H1 (cell line): Measurements from ENCODE around the gene SMTN. TPM values are rescaled to one million over a fixed set of nuclear protein-coding genes. Genes with fewer than 3 reads are reported as not detected.

Experiments
- CTCF ChIA-PET: fragments of 300-600 bp; sonication (Branson Sonifier 250); formaldehyde crosslinking; loops from one replicate; lab custom pipeline; 2021; ENCODE audit not compliant: partially characterized antibody; lab: Charles Lee
- POLR2A ChIA-PET: fragments of 300-600 bp; sonication (Branson Sonifier 250); formaldehyde crosslinking; loops from one replicate; lab custom pipeline; 2021; ENCODE audit warnings: inconsistent platforms; ENCODE audit not compliant: partially characterized antibody; lab: Charles Lee
- DNase-seq, 2 experiments: peaks; one replicate each; pipeline versions ENCODE4 v3.0.0 to v3.0.0-alpha.2; 2010 to 2022; ENCODE audit warnings: low spot score in 2 of 2, low read depth in 1 of 2, mixed read lengths in 1 of 2
- FAIRE-seq: peaks from 2 replicates; lab custom pipeline; 2011; peaks lifted over from hg19 to GRCh38; lab: Jason Lieb, UNC
- H2AFZ ChIP-seq: 2 replicates; pipeline ENCODE4 v1.8.1; 2012; ENCODE audit warnings: low read length, inconsistent platforms
- H2AK5ac ChIP-seq: 2 replicates; pipeline ENCODE4 v1.6.1; 2013; ENCODE audit warnings: low read depth, low read length
- H2BK120ac ChIP-seq: replicated peaks from 2 replicates; pipeline ENCODE3; 2013; ENCODE audit warnings: low read depth, low read length, inconsistent platforms
- H2BK12ac ChIP-seq: 2 replicates; pipeline ENCODE4 v1.6.1; 2013; ENCODE audit warnings: low read depth, low read length
- H2BK15ac ChIP-seq: 2 replicates; pipeline ENCODE4 v1.6.1; 2013; ENCODE audit warnings: low read length
- H2BK20ac ChIP-seq: 2 replicates; pipeline ENCODE4 v1.6.1; 2013; ENCODE audit warnings: low read length
- H2BK5ac ChIP-seq: 2 replicates; pipeline ENCODE4 v1.6.1; 2013; ENCODE audit warnings: low read depth, low read length
- H3K14ac ChIP-seq: 2 replicates; pipeline ENCODE4 v1.6.1; 2013; ENCODE audit warnings: inconsistent platforms; ENCODE audit not compliant: insufficient read length
- H3K18ac ChIP-seq: 2 replicates; pipeline ENCODE4 v1.6.1; 2013; ENCODE audit warnings: low read length; ENCODE audit errors: extremely low read depth
- H3K23ac ChIP-seq: 2 replicates; pipeline ENCODE4 v1.6.1; 2013; ENCODE audit warnings: inconsistent platforms; ENCODE audit not compliant: insufficient read length
- H3K23me2 ChIP-seq: 2 replicates; pipeline ENCODE4 v1.6.1; 2013; ENCODE audit warnings: low read depth, low read length
- H3K27ac ChIP-seq: 2 replicates; pipeline ENCODE4 v1.6.1; 2011; ENCODE audit warnings: low read depth, low read length, inconsistent platforms
- H3K27me3 ChIP-seq, 4 experiments: replicated peaks in 1 of 4; 1 replicate in 1 of 4; 2 replicates in 3 of 4; pipeline versions ENCODE4 v1.6.1 to v1.8.1; 2011 to 2013; ENCODE audit warnings: low read length in 3 of 4, mild to moderate bottlenecking in 3 of 4, inconsistent platforms in 2 of 4, mixed read lengths in 2 of 4, moderate library complexity in 1 of 4; ENCODE audit not compliant: control insufficient read depth in 3 of 4, insufficient read depth in 3 of 4; ENCODE audit errors: extremely low read depth in 1 of 4
- H3K36me3 ChIP-seq, 4 experiments: 2 replicates each; pipeline versions ENCODE4 v1.6.1 to v1.8.1; 2011 to 2013; ENCODE audit warnings: mild to moderate bottlenecking in 4 of 4, low read length in 3 of 4, moderate library complexity in 2 of 4, control low read depth in 1 of 4, inconsistent platforms in 1 of 4; ENCODE audit not compliant: insufficient read depth in 4 of 4, control insufficient read depth in 2 of 4
- H3K4ac ChIP-seq: replicated peaks from 2 replicates; pipeline ENCODE3; 2013; ENCODE audit warnings: low read length, low read depth, mixed read lengths, inconsistent platforms; ENCODE audit not compliant: insufficient read length
- H3K4me1 ChIP-seq, 4 experiments: replicated peaks in 1 of 4; 1 replicate in 1 of 4; 2 replicates in 3 of 4; pipeline versions ENCODE4 v1.6.1 to v1.8.1; 2011 to 2013; ENCODE audit warnings: low read length in 3 of 4, inconsistent platforms in 2 of 4, mixed read lengths in 1 of 4; ENCODE audit not compliant: insufficient read depth in 4 of 4, control insufficient read depth in 3 of 4
- H3K4me2 ChIP-seq, 2 experiments: 2 replicates each; pipeline versions ENCODE4 v1.6.1 to v1.8.1; 2011 to 2013; ENCODE audit warnings: low read depth in 2 of 2, low read length in 2 of 2, control low read depth in 1 of 2, inconsistent platforms in 1 of 2, mild to moderate bottlenecking in 1 of 2; ENCODE audit not compliant: insufficient read depth in 1 of 2
- H3K4me3 ChIP-seq, 4 experiments: fragments of 200-600, 300-600 bp in 1 of 4; sonication (generic), shearing (Covaris generic), sonication (Bioruptor Twin) in 1 of 4; 2 replicates each; pipeline versions ENCODE4 v1.5.1 to v1.8.1; 2011 to 2016; ENCODE audit warnings: low read length in 4 of 4, low read depth in 3 of 4, control low read depth in 2 of 4, inconsistent platforms in 2 of 4, mild to moderate bottlenecking in 2 of 4, mixed read lengths in 1 of 4, moderate library complexity in 1 of 4; ENCODE audit not compliant: insufficient read depth in 2 of 4; ENCODE audit errors: extremely low read depth in 1 of 4
- H3K56ac ChIP-seq: replicated peaks from 2 replicates; pipeline ENCODE3; 2013; ENCODE audit warnings: low read depth, mild to moderate bottlenecking, mixed read lengths, low read length, inconsistent platforms; ENCODE audit not compliant: insufficient read length
- H3K79me1 ChIP-seq: 2 replicates; pipeline ENCODE4 v1.6.1; 2013; ENCODE audit warnings: low read depth, low read length, control low read depth
- H3K79me2 ChIP-seq, 2 experiments: 2 replicates each; pipeline versions ENCODE4 v1.6.1 to v1.8.1; 2012 to 2013; ENCODE audit warnings: low read length in 2 of 2, mild to moderate bottlenecking in 2 of 2, inconsistent platforms in 1 of 2; ENCODE audit not compliant: insufficient read depth in 2 of 2, control insufficient read depth in 1 of 2
- H3K9ac ChIP-seq, 4 experiments: replicated peaks in 1 of 4; 1 replicate in 1 of 4; 2 replicates in 3 of 4; pipeline versions ENCODE4 v1.6.1 to v1.8.1; 2011 to 2013; ENCODE audit warnings: low read depth in 3 of 4, low read length in 3 of 4, control low read depth in 2 of 4, mild to moderate bottlenecking in 2 of 4, moderate library complexity in 2 of 4, inconsistent platforms in 1 of 4; ENCODE audit errors: extremely low read depth in 1 of 4
- H3K9me3 ChIP-seq, 2 experiments: 2 replicates each; pipeline versions ENCODE4 v1.6.1 to v1.8.1; 2012 to 2013; ENCODE audit warnings: mild to moderate bottlenecking in 2 of 2, moderate library complexity in 2 of 2, control low read depth in 1 of 2, inconsistent platforms in 1 of 2, low read depth in 1 of 2, low read length in 1 of 2, mixed read lengths in 1 of 2; ENCODE audit not compliant: insufficient read depth in 2 of 2
- H4K20me1 ChIP-seq, 2 experiments: replicated peaks in 1 of 2; 2 replicates each; pipeline versions ENCODE3 to v1.8.1; 2011 to 2013; ENCODE audit warnings: inconsistent platforms in 2 of 2, low read length in 2 of 2, mild to moderate bottlenecking in 1 of 2; ENCODE audit not compliant: insufficient read depth in 2 of 2, control insufficient read depth in 1 of 2
- H4K5ac ChIP-seq: 2 replicates; pipeline ENCODE4 v1.6.1; 2013; ENCODE audit warnings: low read length, low read depth, mixed read lengths, inconsistent platforms; ENCODE audit not compliant: insufficient read length
- H4K8ac ChIP-seq: 2 replicates; pipeline ENCODE4 v1.8.0; 2013; ENCODE audit warnings: mild to moderate bottlenecking, moderate library complexity, low read length, inconsistent platforms; ENCODE audit not compliant: insufficient read depth; ENCODE audit errors: extremely low read depth
- H4K91ac ChIP-seq: replicated peaks from 2 replicates; pipeline ENCODE3; 2013; ENCODE audit warnings: low read length, mixed read lengths, inconsistent platforms; ENCODE audit not compliant: insufficient read length
- ATF2 ChIP-seq: IDR thresholded peaks from 2 replicates; pipeline ENCODE4 v1.6.1; 2012; ENCODE audit warnings: low read length, inconsistent platforms
- BACH1 ChIP-seq: IDR thresholded peaks from 2 replicates; pipeline ENCODE4 v1.6.1; 2012; ENCODE audit warnings: low read length, improper control_type of control experiment
- CTBP2 ChIP-seq: IDR thresholded peaks from 2 replicates; pipeline ENCODE4 v1.7.0; 2011; ENCODE audit warnings: borderline replicate concordance, mild to moderate bottlenecking, moderate library complexity, mixed read lengths, low read length; ENCODE audit not compliant: insufficient read depth, insufficient read length
- HDAC6 ChIP-seq: IDR thresholded peaks from one replicate; pipeline ENCODE4 v1.7.1; 2012; ENCODE audit warnings: low read depth, mild to moderate bottlenecking, inconsistent platforms, low read length, moderate library complexity
- MAX ChIP-seq: IDR thresholded peaks from 2 replicates; pipeline ENCODE4 v1.6.1; 2012; ENCODE audit warnings: inconsistent platforms
- SIX5 ChIP-seq: IDR thresholded peaks from 2 replicates; pipeline ENCODE4 v1.6.1; 2011; ENCODE audit warnings: mild to moderate bottlenecking, low read depth, low read length
- SP4 ChIP-seq: IDR thresholded peaks from 2 replicates; pipeline ENCODE4 v1.6.1; 2012; ENCODE audit warnings: low read length, inconsistent platforms
- WGBS, 2 experiments: shearing (Covaris generic) in 1 of 2; methylation state at CpG; one replicate each; pipeline versions ENCODE4 v1.1.6 to v1.1.7; 2013 to 2015; ENCODE audit warnings: low lambda C conversion rate in 2 of 2, mixed read lengths in 2 of 2, inconsistent platforms in 1 of 2, low coverage in 1 of 2, missing lambda C conversion rate in 1 of 2; ENCODE audit not compliant: insufficient replicate concordance in 2 of 2, insufficient coverage in 1 of 2, insufficient read length in 1 of 2; ENCODE audit errors: extremely low coverage in 1 of 2, missing lambda C conversion rate in 1 of 2; 5-methylcytosine and 5-hydroxymethylcytosine counted together
- polyA plus RNA-seq, 7 experiments: library from polyadenylated mRNA; depleted of rRNA in 3 of 7; stranded (reverse) in 5 of 7; unstranded in 2 of 7; fragments of >200 nt in 5 of 7; fragments of 200-250 nt in 2 of 7; gene quantifications; 1 replicate in 5 of 7; 2 replicates in 1 of 7; 4 replicates in 1 of 7; pipeline versions ENCODE4 v1.2.1 to v1.2.3, GENCODE V29; 2011 to 2013; ENCODE audit warnings: missing spikeins in 2 of 7, mixed read lengths in 2 of 7
- total RNA-seq: library from RNA; stranded (reverse); fragmentation: NEBNext Ultra II Directional; extraction: Animal tissue kit (Norgen Biotek cat#: 25700); gene quantifications from 2 replicates; pipeline ENCODE4 v1.2.1, GENCODE V29; 2021
- TF ChIP-seq, protein P1 (sequence below): IDR thresholded peaks from 2 replicates; pipeline ENCODE4 v1.6.1; 2011; ENCODE audit warnings: low read length, improper control_type of control experiment

Gene SMTN
- total and polyA plus RNA-seq, 2 of the 8 experiments (the other 6 are each of a cell fraction or from before 2014, with no cell fraction given) = 12.3 to 20.8 TPM

DNA sequence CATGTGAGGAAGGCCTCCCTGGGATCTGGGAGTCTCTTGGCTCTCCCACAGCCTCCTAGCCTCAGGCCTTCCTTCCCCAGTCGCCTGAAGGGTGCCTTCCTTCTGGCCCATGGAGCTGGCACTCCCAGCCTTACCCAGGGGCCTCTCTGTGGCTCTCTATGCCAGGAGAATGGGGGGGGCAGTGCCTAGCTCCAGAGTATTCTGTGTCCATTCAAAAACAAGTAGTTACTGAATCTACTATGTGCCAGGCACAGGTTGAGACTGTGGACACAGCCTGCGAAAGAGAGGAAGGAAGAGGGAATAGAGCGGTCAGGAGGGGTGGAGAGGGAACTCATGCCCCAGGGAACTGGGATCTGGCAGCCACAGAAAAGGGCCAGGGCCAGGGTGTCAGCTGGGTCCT is 61.9 kb downstream of the SMTN start:
- no peak overlapping the region for H3K14ac ChIP-seq
- no peak overlapping the region for H3K4me2 ChIP-seq
- 0 out of 7 replicates have a peak, but pooled peaks cover 0 to 3% (median 0%) of the 10 kb centered on the region in 4 experiments for H3K27me3 ChIP-seq
- 0 out of 2 replicates have a peak overlapping the region, but pooled peaks have one; percentile 42 for H2AK5ac ChIP-seq
- no peaks in the 10 kb centered on the region; a peak in 2 of 8 replicates for H3K36me3 ChIP-seq
- H2BK20ac ChIP-seq = no peak overlapping the region
- no peak overlapping the region for H2BK120ac ChIP-seq
- FAIRE-seq (no peak), DNase-seq (no peak)
- no peak overlapping the region for H2AFZ ChIP-seq
- H3K4me3 ChIP-seq = no peak overlapping the region
- peaks cover 7 to 25% (median 17%) of the 10 kb centered on the region in 4 experiments for H3K4me1 ChIP-seq
- H3K23me2 ChIP-seq = peaks cover 12% of the 10 kb centered on the region
- H2BK15ac ChIP-seq = no peak overlapping the region
- peaks cover 4 to 8% of the 10 kb centered on the region in 2 experiments for H4K20me1 ChIP-seq
- WGBS, 2 experiments = 67% methylated on average over 3 of the region's 3 CpGs; no CpG with 5 or more reads in 1 of the 2 experiments
- TF ChIP-seq SP4 (no peak), BACH1 (no peak), SIX5 (no peak), HDAC6 (no peak), ATF2 (no peak), CTBP2 (no peak), MAX (no peak)
- TF ChIP-seq, protein P1, sequence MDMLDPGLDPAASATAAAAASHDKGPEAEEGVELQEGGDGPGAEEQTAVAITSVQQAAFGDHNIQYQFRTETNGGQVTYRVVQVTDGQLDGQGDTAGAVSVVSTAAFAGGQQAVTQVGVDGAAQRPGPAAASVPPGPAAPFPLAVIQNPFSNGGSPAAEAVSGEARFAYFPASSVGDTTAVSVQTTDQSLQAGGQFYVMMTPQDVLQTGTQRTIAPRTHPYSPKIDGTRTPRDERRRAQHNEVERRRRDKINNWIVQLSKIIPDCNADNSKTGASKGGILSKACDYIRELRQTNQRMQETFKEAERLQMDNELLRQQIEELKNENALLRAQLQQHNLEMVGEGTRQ = no peak
- no peak overlapping the region for H4K5ac ChIP-seq
- ChIA-PET POLR2A (interaction anchor here (1.5 kb wide), 1 partner anchor 58 kb away, joined by 3 read pairs; no protein-coding TSS in a partner anchor), CTCF (interaction anchor here (0.7 to 11.9 kb wide), 9 partner anchors 8 to 200 kb away, joined by 3 to 124 read pairs (median 4); partner anchors contain the start of gene SELENOM)
- peaks cover 0 to 5% of the 10 kb centered on the region in 2 experiments; a peak in 1 of 4 replicates for H3K9me3 ChIP-seq
- 0 out of 2 replicates have a peak overlapping the region, but pooled peaks have one; percentile 42 for H2BK12ac ChIP-seq
- H3K23ac ChIP-seq = no peak overlapping the region
- no peak overlapping the region for H2BK5ac ChIP-seq
- H3K79me2 ChIP-seq = peaks cover 0 to 19% of the 10 kb centered on the region in 2 experiments; a peak in 3 of 4 replicates
- H3K56ac ChIP-seq = no peak overlapping the region
- H3K4ac ChIP-seq = no peak overlapping the region
- H3K18ac ChIP-seq = no peak overlapping the region
- H3K27ac ChIP-seq = no peak overlapping the region
- no peak overlapping the region for H4K8ac ChIP-seq
- H4K91ac ChIP-seq = no peak overlapping the region
- H3K9ac ChIP-seq = no peak overlapping the region
- H3K79me1 ChIP-seq = peaks cover 14% of the 10 kb centered on the region; the same call in 1 of the 2 replicates
